ENCODE results near the gene FBLN2.
"Not testable (repeated sequence)": the region's sequence is repeated elsewhere in the genome, so short reads cannot be mapped to it uniquely, and the experiment has no call there.

The FBLN2 gene

GRCh38 chr3:13518516-13518953 is 30.4 kb upstream of the FBLN2 start:
- no peak overlapping the region for H3K4me3 ChIP-seq (ENCODE audit: low read length)
- no peak for TF ChIP-seq ZNF274 (IDR thresholded peaks at IDR 0.05; ENCODE audit: low read depth, low read length)

- no peak for TF ChIP-seq ZNF274 (IDR thresholded peaks at IDR 0.05; ENCODE audit: low read depth, low read length)
- H3K4me3 ChIP-seq (ENCODE audit: low read length): no peak overlapping the region
Observed at GRCh38 chr3:13519006-13519791, 29.7 kb upstream of the FBLN2 start.

- H3K4me3 ChIP-seq (ENCODE audit: low read length): no peak overlapping the region
- TF ChIP-seq ZNF274 (IDR thresholded peaks at IDR 0.05; ENCODE audit: low read depth, low read length): no peak
Observed at GRCh38 chr3:13520326-13520880, 28.5 kb upstream of the FBLN2 start.

GRCh38 chr3:13521309-13521708 is 27.6 kb upstream of the FBLN2 start:
- no peak for TF ChIP-seq ZNF274 (IDR thresholded peaks at IDR 0.05; ENCODE audit: low read depth, low read length)

GRCh38 chr3:13521749-13522148 is 27.2 kb upstream of the FBLN2 start:
- H3K4me3 ChIP-seq (ENCODE audit: low read length): not testable (repeated sequence)

More at GRCh38 chr3:13521309-13521708, 27.6 kb upstream of the FBLN2 start:
- H3K4me3 ChIP-seq (ENCODE audit: low read length): no peak overlapping the region

GRCh38 chr3:13522236-13522635 is 26.7 kb upstream of the FBLN2 start:
- no peak overlapping the region for H3K4me3 ChIP-seq (ENCODE audit: low read length)
- TF ChIP-seq ZNF274 (IDR thresholded peaks at IDR 0.05; ENCODE audit: low read depth, low read length): no peak

- TF ChIP-seq ZNF274 (IDR thresholded peaks at IDR 0.05; ENCODE audit: low read depth, low read length): no peak
- H3K4me3 ChIP-seq (ENCODE audit: low read length): no peak overlapping the region
Observed at GRCh38 chr3:13524979-13525669, 23.8 kb upstream of the FBLN2 start.

GRCh38 chr3:13525827-13526625 is 22.9 kb upstream of the FBLN2 start:
- TF ChIP-seq ZNF274 (IDR thresholded peaks at IDR 0.05; ENCODE audit: low read depth, low read length): no peak
- H3K4me3 ChIP-seq (ENCODE audit: low read length): no peak overlapping the region

- H3K4me3 ChIP-seq (ENCODE audit: low read length): no peak overlapping the region
- no peak for TF ChIP-seq ZNF274 (IDR thresholded peaks at IDR 0.05; ENCODE audit: low read depth, low read length)
Observed at GRCh38 chr3:13526626-13526949, 22.3 kb upstream of the FBLN2 start.

GRCh38 chr3:13528217-13528867 is 20.6 kb upstream of the FBLN2 start:
- no peak overlapping the region for H3K4me3 ChIP-seq (ENCODE audit: low read length)
- TF ChIP-seq ZNF274 (IDR thresholded peaks at IDR 0.05; ENCODE audit: low read depth, low read length): no peak

- no peak for TF ChIP-seq ZNF274 (IDR thresholded peaks at IDR 0.05; ENCODE audit: low read depth, low read length)
- H3K4me3 ChIP-seq (ENCODE audit: low read length): no peak overlapping the region
Observed at GRCh38 chr3:13529196-13530112, 19.5 kb upstream of the FBLN2 start.

GRCh38 chr3:13530241-13531009 is 18.5 kb upstream of the FBLN2 start:
- H3K4me3 ChIP-seq (ENCODE audit: low read length): no peak overlapping the region
- TF ChIP-seq ZNF274 (IDR thresholded peaks at IDR 0.05; ENCODE audit: low read depth, low read length): no peak
